Activated CD8-positive, alpha-beta T cell treated with anti-CD3 and anti-CD28 coated beads, Interleukin-2, amount 10 ng/mL, durations not matched to agents 7 days and 5 days (primary cell): ENCODE measurements around the gene TMEM191B. TPM values are rescaled to one million over a fixed set of nuclear protein-coding genes. Genes with fewer than 3 reads are reported as not detected.
"Not testable (repeated sequence)": the region's sequence is repeated elsewhere in the genome, so short reads cannot be mapped to it uniquely, and the experiment has no call there.

Experiments
- ATAC-seq: fragments of 150-1000 bp; cut with Tn5 transposase; one replicate; pipeline ENCODE4 v1.10.0; 2021; ENCODE audit warnings: moderate library complexity
- CTCF ChIA-PET: fragments of 350-600 bp; sonication (Branson Sonifier 250); formaldehyde crosslinking; loops from one replicate; lab custom pipeline; 2021; ENCODE audit warnings: antibody characterized with exemption; lab: Charles Lee
- POLR2A ChIA-PET: fragments of 350-600 bp; sonication (Branson Sonifier 250); formaldehyde crosslinking; loops from one replicate; lab custom pipeline; 2021; ENCODE audit warnings: antibody characterized with exemption; lab: Charles Lee
- DNase-seq: peaks from one replicate; pipeline ENCODE4 v3.0.0-alpha.2; 2020
- H3K27ac Mint-ChIP-seq: one replicate; pipeline ENCODE4 v1.8.0; 2021; ENCODE audit warnings: mild to moderate bottlenecking, mixed read lengths
- H3K27me3 Mint-ChIP-seq: one replicate; pipeline ENCODE4 v1.8.0; 2021; ENCODE audit warnings: low read depth, mixed read lengths
- H3K36me3 Mint-ChIP-seq: one replicate; pipeline ENCODE4 v1.8.0; 2021; ENCODE audit warnings: low read depth, mixed read lengths
- H3K4me1 Mint-ChIP-seq: one replicate; pipeline ENCODE4 v1.8.0; 2021; ENCODE audit warnings: low read depth, mixed read lengths
- H3K4me3 Mint-ChIP-seq: one replicate; pipeline ENCODE4 v1.8.0; 2021; ENCODE audit warnings: mild to moderate bottlenecking, mixed read lengths
- H3K9me3 Mint-ChIP-seq: one replicate; pipeline ENCODE4 v1.8.0; 2022; ENCODE audit warnings: mixed read lengths; ENCODE audit not compliant: insufficient read depth
- total RNA-seq, 2 experiments: library from RNA; stranded (reverse); gene quantifications; one replicate each; pipeline ENCODE4 v1.2.3, GENCODE V29; 2021

Gene TMEM191B
- under 1 TPM in 1 of 2 experiments, not detected in 1; 0.94 TPM for total RNA-seq

- H3K27ac Mint-ChIP-seq, H3K36me3 Mint-ChIP-seq, CTCF ChIA-PET, POLR2A ChIA-PET, H3K9me3 Mint-ChIP-seq, H3K4me1 Mint-ChIP-seq, DNase-seq, H3K4me3 Mint-ChIP-seq, H3K27me3 Mint-ChIP-seq: not testable (repeated sequence)
- ATAC-seq = peak; percentile 28
Measured at GRCh38 chr22:18527752-18528596, at the start of gene TMEM191B. Gene TMEM191B (plus strand): TSS chr22:18527802. CDS start chr22:18527981, 179 bp downstream.

DNA sequence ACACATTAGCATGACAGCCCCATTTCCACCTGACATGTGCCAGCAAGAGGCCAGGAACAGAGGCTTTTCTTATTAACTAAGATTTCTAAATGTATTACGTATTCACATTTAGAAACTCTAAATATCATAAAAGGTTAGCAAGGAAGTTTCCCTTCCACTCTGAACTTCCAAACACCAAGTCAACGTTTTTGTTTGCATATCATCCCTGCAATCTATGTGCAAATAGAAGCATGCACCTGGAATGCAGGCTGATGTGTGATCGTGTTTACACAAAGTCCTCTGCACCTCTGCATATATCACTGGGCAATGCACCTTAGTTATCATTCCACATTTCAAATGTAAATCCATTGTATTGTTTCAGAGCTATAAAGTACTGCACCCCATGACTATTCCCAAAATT is 31.4 kb upstream of the TMEM191B start:
- ATAC-seq, DNase-seq, H3K27ac Mint-ChIP-seq, H3K36me3 Mint-ChIP-seq, H3K27me3 Mint-ChIP-seq, POLR2A ChIA-PET, H3K4me3 Mint-ChIP-seq, CTCF ChIA-PET, H3K9me3 Mint-ChIP-seq, H3K4me1 Mint-ChIP-seq: not testable (repeated sequence)

- DNase-seq, ATAC-seq, H3K36me3 Mint-ChIP-seq, CTCF ChIA-PET, H3K4me3 Mint-ChIP-seq, H3K27ac Mint-ChIP-seq, H3K27me3 Mint-ChIP-seq, POLR2A ChIA-PET, H3K4me1 Mint-ChIP-seq, H3K9me3 Mint-ChIP-seq: not testable (repeated sequence)
Measured at GRCh38 chr22:18511327-18511726, 16.3 kb upstream of the TMEM191B start.

GRCh38 chr22:18512378-18512777 is 15.2 kb upstream of the TMEM191B start:
- CTCF ChIA-PET, ATAC-seq, H3K36me3 Mint-ChIP-seq, H3K4me1 Mint-ChIP-seq, H3K27ac Mint-ChIP-seq, POLR2A ChIA-PET, H3K27me3 Mint-ChIP-seq, DNase-seq, H3K9me3 Mint-ChIP-seq, H3K4me3 Mint-ChIP-seq: not testable (repeated sequence)

DNA sequence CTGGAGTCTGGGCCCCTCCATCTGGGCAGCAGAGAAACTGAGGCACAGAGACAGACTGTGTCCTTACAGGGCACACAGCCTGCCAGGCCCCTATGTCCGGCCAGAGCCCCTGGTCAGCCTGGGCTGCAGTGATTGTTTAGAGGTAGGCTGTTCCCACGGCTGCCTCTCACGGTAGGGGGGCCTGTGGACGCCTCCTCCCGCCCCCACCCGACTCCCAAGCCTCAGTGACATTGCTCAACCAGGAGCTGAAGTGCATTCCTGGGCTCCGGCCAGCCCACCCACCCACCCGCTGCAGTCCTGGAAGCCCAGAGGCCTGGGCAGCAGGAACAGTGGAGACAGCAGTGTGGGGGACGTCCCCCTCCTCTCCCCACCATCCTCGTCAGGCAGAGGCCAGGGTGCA is 14.1 kb upstream of the TMEM191B start:
- ATAC-seq, H3K27ac Mint-ChIP-seq, H3K4me3 Mint-ChIP-seq, CTCF ChIA-PET, H3K27me3 Mint-ChIP-seq, H3K4me1 Mint-ChIP-seq, DNase-seq, H3K36me3 Mint-ChIP-seq, POLR2A ChIA-PET, H3K9me3 Mint-ChIP-seq: not testable (repeated sequence)

DNA sequence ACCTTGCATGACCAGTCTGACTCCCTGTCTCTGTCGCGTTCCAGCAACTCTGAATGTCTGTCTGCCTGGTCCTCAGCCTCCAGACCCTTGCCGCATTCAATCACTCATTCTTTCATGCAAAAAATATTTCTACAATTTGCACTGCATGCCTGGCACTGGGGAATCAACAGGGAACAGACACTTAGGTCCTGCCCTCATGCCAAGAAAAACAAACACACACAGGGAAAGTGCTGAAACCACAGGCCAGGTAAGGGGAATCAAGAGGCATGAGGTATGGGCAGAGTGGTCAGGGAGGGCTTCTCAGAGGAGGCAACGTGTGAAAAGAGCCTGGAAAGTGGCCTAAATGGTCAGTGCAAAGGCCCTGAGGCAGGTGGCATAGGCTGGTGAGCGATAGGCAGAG is 9.5 kb upstream of the TMEM191B start, which contains the start of gene GGTLC3:
Gene GGTLC3 (minus strand): TSS at position 101 of the 400 bp plus-strand sequence. CDS start 264 bp downstream, outside the sequence.
- H3K9me3 Mint-ChIP-seq, H3K4me1 Mint-ChIP-seq, H3K27me3 Mint-ChIP-seq, DNase-seq, H3K36me3 Mint-ChIP-seq, POLR2A ChIA-PET, CTCF ChIA-PET, H3K27ac Mint-ChIP-seq, ATAC-seq, H3K4me3 Mint-ChIP-seq: not testable (repeated sequence)

- H3K27me3 Mint-ChIP-seq, H3K4me1 Mint-ChIP-seq, POLR2A ChIA-PET, ATAC-seq, CTCF ChIA-PET, H3K9me3 Mint-ChIP-seq, H3K36me3 Mint-ChIP-seq, H3K4me3 Mint-ChIP-seq, DNase-seq, H3K27ac Mint-ChIP-seq: not testable (repeated sequence)
Measured at GRCh38 chr22:18522762-18523161, 4.8 kb upstream of the TMEM191B start.

DNA sequence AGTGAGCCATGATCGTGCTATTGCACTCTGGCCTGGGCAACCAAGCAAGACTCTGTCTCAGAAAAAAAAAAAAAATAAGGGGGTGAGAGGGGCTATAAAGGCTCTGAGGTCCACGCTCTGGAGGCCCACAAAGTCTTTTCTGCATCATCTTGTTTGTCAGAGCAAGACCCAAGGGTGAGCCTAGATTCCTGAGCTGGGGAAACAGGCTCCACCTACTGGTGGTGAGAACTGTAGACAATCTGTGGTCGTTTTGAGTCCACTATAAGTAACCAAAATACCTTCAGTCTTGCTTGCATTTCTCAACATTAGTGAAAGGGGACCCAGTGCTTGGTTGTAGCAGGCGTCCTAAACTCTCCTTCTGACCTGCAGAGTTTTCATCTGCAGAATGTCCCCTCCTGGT is 4.3 kb upstream of the TMEM191B start:
- H3K4me1 Mint-ChIP-seq, H3K36me3 Mint-ChIP-seq, H3K27ac Mint-ChIP-seq, H3K9me3 Mint-ChIP-seq, DNase-seq, H3K27me3 Mint-ChIP-seq, POLR2A ChIA-PET, ATAC-seq, CTCF ChIA-PET, H3K4me3 Mint-ChIP-seq: not testable (repeated sequence)

DNA sequence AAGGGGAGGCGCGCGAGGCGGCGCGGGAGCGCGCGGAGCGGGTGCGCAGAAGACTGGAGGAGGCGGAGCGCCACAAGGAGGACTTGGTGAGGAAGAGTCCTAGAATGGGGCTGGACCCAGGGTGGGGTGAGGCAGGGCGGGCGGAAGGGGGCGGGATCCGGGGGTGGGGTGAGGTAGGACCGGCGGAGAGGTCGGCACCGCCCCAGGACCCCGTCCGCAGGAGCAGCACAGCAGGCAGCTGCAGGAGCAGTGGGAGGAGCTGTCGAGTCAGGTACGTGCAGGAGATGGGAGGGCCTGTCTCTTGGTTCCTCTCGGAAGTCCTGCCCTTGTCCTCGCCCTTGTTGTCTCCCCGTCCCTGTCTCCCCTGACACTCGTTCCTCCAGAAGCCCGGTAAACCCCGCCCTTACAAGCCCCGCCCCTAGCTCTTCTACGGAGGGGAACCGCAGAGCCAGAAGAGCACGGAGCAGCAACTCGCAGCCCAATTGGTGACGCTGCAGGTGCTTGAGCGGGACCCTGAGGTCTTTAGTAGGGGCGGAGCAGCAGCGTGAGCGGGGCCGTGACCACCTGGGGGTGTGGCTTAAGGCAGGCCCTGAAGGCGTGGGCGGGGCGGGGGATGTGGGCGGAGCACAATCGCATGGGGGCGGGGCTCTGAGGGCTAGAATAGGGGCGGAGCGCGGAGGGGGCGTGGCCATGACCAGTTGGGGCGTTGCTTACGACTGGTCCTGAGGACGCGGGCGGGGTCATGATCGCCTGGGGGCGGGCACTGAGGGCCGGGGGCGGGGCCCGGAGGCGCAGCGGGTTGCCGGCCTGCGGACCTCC is 1.2 kb downstream of the TMEM191B start:
- CTCF ChIA-PET, H3K4me1 Mint-ChIP-seq, H3K36me3 Mint-ChIP-seq, H3K9me3 Mint-ChIP-seq, H3K27me3 Mint-ChIP-seq, POLR2A ChIA-PET, H3K4me3 Mint-ChIP-seq, H3K27ac Mint-ChIP-seq: not testable (repeated sequence)
- ATAC-seq (peak; percentile 83), DNase-seq (peak; percentile 82)

DNA sequence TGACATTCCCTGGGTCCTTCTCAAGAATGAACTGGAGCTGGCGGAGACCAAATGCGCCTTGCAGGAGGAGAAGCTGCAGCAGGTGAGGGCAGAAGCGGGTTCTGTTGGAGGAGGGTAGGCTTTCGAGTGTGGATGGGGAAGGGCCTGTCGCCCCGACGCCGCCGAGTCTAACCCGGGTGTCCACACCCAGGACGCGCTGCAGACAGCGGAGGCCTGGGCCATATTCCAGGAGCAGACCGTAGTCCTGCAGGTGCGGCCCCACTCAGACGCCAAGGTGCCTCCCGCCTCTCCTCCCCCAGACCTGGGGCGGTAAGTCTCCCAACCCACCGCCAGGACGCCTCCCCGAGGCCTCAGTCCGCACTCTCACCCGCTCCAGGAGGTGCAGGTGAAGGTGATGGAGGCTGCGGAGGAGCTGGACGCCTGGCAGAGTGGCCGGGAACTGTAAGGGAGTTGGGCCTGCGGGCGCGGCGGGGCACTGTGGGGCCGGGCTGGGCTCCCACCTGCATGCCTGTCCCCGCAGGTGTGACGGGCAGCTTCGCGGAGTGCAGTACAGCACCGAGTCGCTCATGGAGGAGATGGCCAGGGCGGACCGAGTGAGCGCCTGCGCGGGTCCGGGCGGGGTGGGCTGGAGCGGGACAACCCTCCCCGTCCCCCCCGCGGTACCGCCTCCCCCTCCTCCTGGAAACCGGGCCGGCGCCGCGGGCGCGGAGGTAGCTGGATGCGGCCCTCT is 2.0 kb downstream of the TMEM191B start:
- H3K27ac Mint-ChIP-seq, H3K4me3 Mint-ChIP-seq, POLR2A ChIA-PET, H3K36me3 Mint-ChIP-seq, DNase-seq, CTCF ChIA-PET, H3K27me3 Mint-ChIP-seq, H3K4me1 Mint-ChIP-seq, H3K9me3 Mint-ChIP-seq: not testable (repeated sequence)
- ATAC-seq = peak; percentile 23

- ATAC-seq, H3K4me3 Mint-ChIP-seq, H3K27me3 Mint-ChIP-seq, H3K9me3 Mint-ChIP-seq, H3K36me3 Mint-ChIP-seq, POLR2A ChIA-PET, H3K27ac Mint-ChIP-seq, H3K4me1 Mint-ChIP-seq, DNase-seq, CTCF ChIA-PET: not testable (repeated sequence)
Measured at GRCh38 chr22:18533633-18534032, 6.0 kb downstream of the TMEM191B start.
